CD4-positive, CD25-positive, alpha-beta regulatory T cell (primary cell): ENCODE measurements around the gene UBL4B. TPM values are rescaled to one million over a fixed set of nuclear protein-coding genes. Genes with fewer than 3 reads are reported as not detected.

Source experiments
- ATAC-seq, 2 donors: fragments of 150-1000 bp; cut with Tn5 transposase; one replicate each; pipeline ENCODE4 v1.10.0; 2021; ENCODE audit warnings: low read depth in 2 of 2, moderate number of reproducible peaks in 2 of 2, moderate library complexity in 1 of 2
- DNase-seq, 3 donors: peaks; one replicate each; pipeline versions ENCODE4 v3.0.0 to v3.0.0-alpha.2; 2012 to 2022; ENCODE audit warnings: mixed read lengths in 1 of 3
- H3K27ac ChIP-seq: one replicate; pipeline ENCODE4 v1.7.0; 2013; ENCODE audit warnings: mild to moderate bottlenecking, low read length; ENCODE audit not compliant: insufficient read depth, poor library complexity, severe bottlenecking
- H3K27me3 ChIP-seq: one replicate; pipeline ENCODE4 v1.7.0; 2013; ENCODE audit warnings: low read length; ENCODE audit not compliant: control insufficient read depth, insufficient read depth
- H3K36me3 ChIP-seq: one replicate; pipeline ENCODE4 v1.7.0; 2013; ENCODE audit warnings: mild to moderate bottlenecking, low read length, moderate library complexity; ENCODE audit not compliant: control insufficient read depth, insufficient read depth
- H3K4me1 ChIP-seq: 2 replicates; pipeline ENCODE4 v1.7.0; 2013; ENCODE audit warnings: mild to moderate bottlenecking, low read length; ENCODE audit not compliant: insufficient read depth, control insufficient read depth, poor library complexity, severe bottlenecking
- H3K4me3 ChIP-seq: one replicate; pipeline ENCODE4 v1.7.0; 2013; ENCODE audit warnings: low read depth, mild to moderate bottlenecking, low read length, moderate library complexity
- H3K9me3 ChIP-seq, 2 experiments: 1 replicate in 1 of 2; 2 replicates in 1 of 2; pipeline ENCODE4 v1.7.0; 2013; ENCODE audit warnings: low read length in 2 of 2, mild to moderate bottlenecking in 1 of 2, moderate library complexity in 1 of 2; ENCODE audit not compliant: control insufficient read depth in 2 of 2
- H3K27ac Mint-ChIP-seq, 3 donors: one replicate each; pipeline ENCODE4 v1.8.0; 2020 to 2022; ENCODE audit warnings: mild to moderate bottlenecking in 3 of 3, mixed read lengths in 3 of 3, moderate library complexity in 2 of 3
- H3K27me3 Mint-ChIP-seq: one replicate; pipeline ENCODE4 v1.8.0; 2022; ENCODE audit warnings: mild to moderate bottlenecking, mixed read lengths
- H3K36me3 Mint-ChIP-seq: one replicate; pipeline ENCODE4 v1.8.0; 2020; ENCODE audit warnings: mixed read lengths
- H3K4me1 Mint-ChIP-seq, 4 donors: one replicate each; pipeline ENCODE4 v1.8.0; 2020 to 2022; ENCODE audit warnings: mixed read lengths in 4 of 4, mild to moderate bottlenecking in 1 of 4
- H3K4me3 Mint-ChIP-seq, 4 donors: one replicate each; pipeline ENCODE4 v1.8.0; 2020 to 2022; ENCODE audit warnings: mild to moderate bottlenecking in 4 of 4, mixed read lengths in 4 of 4, moderate library complexity in 3 of 4
- H3K9me3 Mint-ChIP-seq, 7 donors: one replicate each; pipeline ENCODE4 v1.8.0; 2020 to 2022; ENCODE audit warnings: mixed read lengths in 7 of 7, mild to moderate bottlenecking in 3 of 7, moderate library complexity in 2 of 7
- polyA plus RNA-seq, 4 donors: library from polyadenylated mRNA; unstranded; fragments of 300-500 nt; fragmentation: Illumina TruSeq; gene quantifications; one replicate each; pipeline ENCODE4 v1.2.3, GENCODE V29; 2021
- total RNA-seq: library from RNA; stranded (reverse); gene quantifications from one replicate; pipeline ENCODE4 v1.2.3, GENCODE V29; 2022

Gene UBL4B
- total and polyA plus RNA-seq, 5 donors from 2014 or later = not detected

GRCh38 chr1:110097507-110098221 lies 14.6 kb upstream of the UBL4B start:
- DNase-seq (no peak), ATAC-seq (no peak)
- H3K9me3 ChIP-seq = no peaks in the 10 kb centered on the region
- Mint-ChIP-seq H3K27ac (no peak overlapping the region), H3K27me3 (peaks cover 24% of the 10 kb centered on the region), H3K4me3 (no peak overlapping the region), H3K9me3 (peaks cover 0 to 2% (median 0%) of the 10 kb centered on the region in 7 donors), H3K36me3 (no peaks in the 10 kb centered on the region), H3K4me1 (peaks cover 0 to 3% (median 0%) of the 10 kb centered on the region in 4 donors)
- H3K27me3 ChIP-seq = no peaks in the 10 kb centered on the region
- H3K27ac ChIP-seq = no peak overlapping the region
- H3K4me3 ChIP-seq = no peak overlapping the region
- no peaks in the 10 kb centered on the region for H3K36me3 ChIP-seq
- H3K4me1 ChIP-seq = no peaks in the 10 kb centered on the region

GRCh38 chr1:110098222-110099026 lies 13.8 kb upstream of the UBL4B start:
- Mint-ChIP-seq H3K36me3 (no peaks in the 10 kb centered on the region), H3K9me3 (peaks cover 0 to 2% (median 0%) of the 10 kb centered on the region in 7 donors), H3K4me3 (no peak overlapping the region), H3K4me1 (peaks cover 0 to 3% (median 0%) of the 10 kb centered on the region in 4 donors), H3K27me3 (peaks cover 23% of the 10 kb centered on the region), H3K27ac (no peak overlapping the region)
- Histone ChIP-seq H3K27me3 (no peaks in the 10 kb centered on the region), H3K36me3 (no peaks in the 10 kb centered on the region), H3K27ac (no peak overlapping the region), H3K4me1 (no peaks in the 10 kb centered on the region), H3K9me3 (no peaks in the 10 kb centered on the region), H3K4me3 (no peak overlapping the region)
- ATAC-seq (no peak), DNase-seq (no peak)

- Histone ChIP-seq H3K27me3 (no peaks in the 10 kb centered on the region), H3K4me1 (no peaks in the 10 kb centered on the region), H3K27ac (no peak overlapping the region), H3K4me3 (no peak overlapping the region), H3K9me3 (no peaks in the 10 kb centered on the region), H3K36me3 (no peaks in the 10 kb centered on the region)
- peaks cover 27% of the 10 kb centered on the region for H3K27me3 Mint-ChIP-seq
- H3K4me1 Mint-ChIP-seq = peaks cover 0 to 3% (median 0%) of the 10 kb centered on the region in 4 donors
- no peaks in the 10 kb centered on the region for H3K36me3 Mint-ChIP-seq
- no peak overlapping the region for H3K4me3 Mint-ChIP-seq
- H3K9me3 Mint-ChIP-seq = peaks cover 0 to 2% (median 0%) of the 10 kb centered on the region in 7 donors
- no peak for DNase-seq
- ATAC-seq = no peak
- no peak overlapping the region for H3K27ac Mint-ChIP-seq
These were observed 11.9 kb upstream of the UBL4B start for GRCh38 chr1:110100335-110100734.

GRCh38 chr1:110102081-110102480 lies 10.2 kb upstream of the UBL4B start:
- no peaks in the 10 kb centered on the region for H3K36me3 ChIP-seq

GRCh38 chr1:110106013-110106941 lies 6.0 kb upstream of the UBL4B start:
- H3K36me3 Mint-ChIP-seq = no peaks in the 10 kb centered on the region
- no peak overlapping the region for H3K27ac Mint-ChIP-seq
- ATAC-seq (peak; percentile 53 to 67), DNase-seq (peak; percentile 16 to 61 (median 48))
- H3K4me3 ChIP-seq = no peak overlapping the region
- no peaks in the 10 kb centered on the region for H3K36me3 ChIP-seq
- peaks cover 0 to 3% (median 0%) of the 10 kb centered on the region in 4 donors for H3K4me1 Mint-ChIP-seq
- no peaks in the 10 kb centered on the region for H3K4me1 ChIP-seq
- no peaks in the 10 kb centered on the region for H3K27me3 ChIP-seq
- H3K27me3 Mint-ChIP-seq = peaks cover 13% of the 10 kb centered on the region
- no peaks in the 10 kb centered on the region for H3K9me3 ChIP-seq
- H3K27ac ChIP-seq = no peak overlapping the region
- H3K4me3 Mint-ChIP-seq = no peak overlapping the region
- peaks cover 0 to 1% (median 0%) of the 10 kb centered on the region in 7 donors for H3K9me3 Mint-ChIP-seq

More at GRCh38 chr1:110102081-110102480, 10.2 kb upstream of the UBL4B start:
- Mint-ChIP-seq H3K27me3 (peaks cover 13% of the 10 kb centered on the region), H3K9me3 (no peaks in the 10 kb centered on the region), H3K4me1 (peaks cover 0 to 3% (median 0%) of the 10 kb centered on the region in 4 donors), H3K36me3 (no peaks in the 10 kb centered on the region), H3K27ac (no peak overlapping the region), H3K4me3 (no peak overlapping the region)
- no peaks in the 10 kb centered on the region for H3K27me3 ChIP-seq
- no peaks in the 10 kb centered on the region for H3K4me1 ChIP-seq
- H3K4me3 ChIP-seq = no peak overlapping the region
- ATAC-seq = no peak
- no peaks in the 10 kb centered on the region for H3K9me3 ChIP-seq
- no peak overlapping the region for H3K27ac ChIP-seq
- DNase-seq = no peak

GRCh38 chr1:110107867-110108469 lies 4.3 kb upstream of the UBL4B start:
- Histone ChIP-seq H3K36me3 (no peaks in the 10 kb centered on the region), H3K4me3 (no peak overlapping the region), H3K27ac (no peak overlapping the region), H3K4me1 (no peaks in the 10 kb centered on the region), H3K9me3 (no peaks in the 10 kb centered on the region), H3K27me3 (no peaks in the 10 kb centered on the region)
- Mint-ChIP-seq H3K36me3 (no peaks in the 10 kb centered on the region), H3K9me3 (peaks cover 0 to 1% (median 0%) of the 10 kb centered on the region in 7 donors), H3K4me3 (no peak overlapping the region), H3K27ac (no peak overlapping the region), H3K27me3 (peaks cover 21% of the 10 kb centered on the region), H3K4me1 (no peaks in the 10 kb centered on the region)
- DNase-seq = no peak
- no peak for ATAC-seq

- Histone ChIP-seq H3K4me3 (no peak overlapping the region), H3K4me1 (no peaks in the 10 kb centered on the region), H3K36me3 (no peaks in the 10 kb centered on the region), H3K27me3 (no peaks in the 10 kb centered on the region), H3K27ac (no peak overlapping the region), H3K9me3 (no peaks in the 10 kb centered on the region)
- peaks cover 0 to 1% (median 0%) of the 10 kb centered on the region in 7 donors for H3K9me3 Mint-ChIP-seq
- H3K27ac Mint-ChIP-seq = no peak overlapping the region
- no peak for DNase-seq
- H3K27me3 Mint-ChIP-seq = peaks cover 29% of the 10 kb centered on the region
- no peak for ATAC-seq
- no peaks in the 10 kb centered on the region for H3K36me3 Mint-ChIP-seq
- H3K4me3 Mint-ChIP-seq = no peak overlapping the region
- no peaks in the 10 kb centered on the region for H3K4me1 Mint-ChIP-seq
These were observed 1.2 kb upstream of the UBL4B start for GRCh38 chr1:110111081-110111480.
